CD14-positive monocyte (primary cell): Measurements from ENCODE around the gene C12orf42. TPM values are rescaled to one million over a fixed set of nuclear protein-coding genes. Genes with fewer than 3 reads are reported as not detected.

Experiments used
- DNase-seq, 3 donors: peaks; one replicate each; pipeline ENCODE4 v3.0.0-alpha.2; 2011 to 2022
- H2AFZ ChIP-seq: 2 replicates; pipeline ENCODE4 v1.6.0; 2012; ENCODE audit warnings: mild to moderate bottlenecking, low read depth, low read length, inconsistent platforms; ENCODE audit not compliant: insufficient read depth, poor library complexity, severe bottlenecking
- H3K27ac ChIP-seq, 2 donors: 1 replicate in 1 of 2; 2 replicates in 1 of 2; pipeline ENCODE4 v1.5.1; 2012 to 2013; ENCODE audit warnings: low read length in 2 of 2, control low read depth in 1 of 2, inconsistent platforms in 1 of 2, low read depth in 1 of 2, mild to moderate bottlenecking in 1 of 2
- H3K27me3 ChIP-seq, 2 donors: one replicate each; pipeline versions ENCODE4 v1.6.0 to v1.6.1; 2011 to 2013; ENCODE audit warnings: low read length in 2 of 2; ENCODE audit not compliant: control insufficient read depth in 2 of 2, insufficient read depth in 2 of 2
- H3K36me3 ChIP-seq, 2 donors: replicated peaks in 1 of 2; 1 replicate in 1 of 2; 2 replicates in 1 of 2; pipeline versions ENCODE4 v1.5.1 to v1.6.1; 2012 to 2013; ENCODE audit warnings: low read length in 2 of 2, control low read depth in 1 of 2, inconsistent platforms in 1 of 2, mild to moderate bottlenecking in 1 of 2; ENCODE audit not compliant: insufficient read depth in 2 of 2, control insufficient read depth in 1 of 2
- H3K4me1 ChIP-seq, 2 donors: 1 replicate in 1 of 2; 2 replicates in 1 of 2; pipeline versions ENCODE4 v1.5.1 to v1.6.1; 2012 to 2013; ENCODE audit warnings: low read length in 2 of 2, control low read depth in 1 of 2, inconsistent platforms in 1 of 2, mild to moderate bottlenecking in 1 of 2, moderate library complexity in 1 of 2; ENCODE audit not compliant: insufficient read depth in 2 of 2, control insufficient read depth in 1 of 2
- H3K4me2 ChIP-seq: replicated peaks from 2 replicates; pipeline ENCODE3; 2012; ENCODE audit warnings: low read length, moderate library complexity, mild to moderate bottlenecking; ENCODE audit not compliant: poor library complexity, severe bottlenecking; ENCODE audit errors: extremely low read depth
- H3K4me3 ChIP-seq, 3 experiments: fragments of 200-600 bp in 1 of 3; sonication (generic) in 1 of 3; replicated peaks in 1 of 3; 1 replicate in 2 of 3; 2 replicates in 1 of 3; pipeline ENCODE4 v1.5.1; 2011 to 2013; ENCODE audit warnings: low read length in 3 of 3, mild to moderate bottlenecking in 3 of 3, control low read depth in 2 of 3, low read depth in 2 of 3, inconsistent platforms in 1 of 3, moderate library complexity in 1 of 3
- H3K79me2 ChIP-seq: 2 replicates; pipeline ENCODE4 v1.6.0; 2012; ENCODE audit warnings: mild to moderate bottlenecking, control low read depth, inconsistent platforms, low read length, moderate library complexity; ENCODE audit not compliant: insufficient read depth
- H3K9ac ChIP-seq: 2 replicates; pipeline ENCODE4 v1.6.0; 2017; ENCODE audit warnings: low read length, mild to moderate bottlenecking; ENCODE audit not compliant: insufficient read depth, poor library complexity, severe bottlenecking
- H3K9me3 ChIP-seq, 2 donors: replicated peaks in 1 of 2; 1 replicate in 1 of 2; 2 replicates in 1 of 2; pipeline versions ENCODE4 v1.5.1 to v1.6.1; 2012 to 2013; ENCODE audit warnings: low read length in 2 of 2, control low read depth in 1 of 2; ENCODE audit not compliant: control insufficient read depth in 1 of 2, insufficient read depth in 1 of 2
- H4K20me1 ChIP-seq: 2 replicates; pipeline ENCODE4 v1.6.0; 2012; ENCODE audit warnings: mild to moderate bottlenecking, low read length, control low read depth, moderate library complexity; ENCODE audit not compliant: insufficient read depth
- H3K27ac Mint-ChIP-seq, 7 donors: one replicate each; pipeline ENCODE4 v1.8.0; 2020; ENCODE audit warnings: mild to moderate bottlenecking in 7 of 7, mixed read lengths in 7 of 7, moderate library complexity in 6 of 7, inconsistent platforms in 2 of 7
- H3K27me3 Mint-ChIP-seq, 3 donors: one replicate each; pipeline ENCODE4 v1.8.0; 2021 to 2022; ENCODE audit warnings: low read depth in 3 of 3, mild to moderate bottlenecking in 3 of 3, mixed read lengths in 3 of 3, moderate library complexity in 3 of 3, inconsistent platforms in 1 of 3
- H3K36me3 Mint-ChIP-seq, 2 donors: one replicate each; pipeline ENCODE4 v1.8.0; 2020; ENCODE audit warnings: mixed read lengths in 2 of 2, inconsistent platforms in 1 of 2, mild to moderate bottlenecking in 1 of 2
- H3K4me1 Mint-ChIP-seq: one replicate; pipeline ENCODE4 v1.8.0; 2020; ENCODE audit warnings: mild to moderate bottlenecking, mixed read lengths
- H3K4me3 Mint-ChIP-seq, 2 donors: one replicate each; pipeline ENCODE4 v1.8.0; 2020; ENCODE audit warnings: mild to moderate bottlenecking in 2 of 2, mixed read lengths in 2 of 2, moderate library complexity in 1 of 2
- H3K9me3 Mint-ChIP-seq, 7 donors: one replicate each; pipeline ENCODE4 v1.8.0; 2020 to 2022; ENCODE audit warnings: mixed read lengths in 7 of 7, mild to moderate bottlenecking in 6 of 7, moderate library complexity in 6 of 7, inconsistent platforms in 2 of 7
- WGBS: methylation state at CpG from one replicate; pipeline ENCODE4 v1.1.5; 2013; ENCODE audit warnings: missing lambda C conversion rate; ENCODE audit not compliant: insufficient coverage; 5-methylcytosine and 5-hydroxymethylcytosine counted together
- intact Hi-C, 2 donors: fragments of 100-400 bp; cut with micrococcal nuclease; formaldehyde crosslinking; loops; one replicate each; pipeline versions ENCODE4 v1.15.0 to v1.15.1; 2023
- polyA plus RNA-seq, 3 donors: library from polyadenylated mRNA; depleted of rRNA in 1 of 3; unstranded in 2 of 3; stranded (reverse) in 1 of 3; fragments of 300-500 nt in 2 of 3; fragments of >200 nt in 1 of 3; fragmentation: Illumina TruSeq in 2 of 3; gene quantifications; 1 replicate in 2 of 3; 2 replicates in 1 of 3; pipeline ENCODE4 v1.2.3, GENCODE V29; 2012 to 2021
- TF ChIP-seq, protein P1 (sequence below): fragments of 200-600 bp; IDR thresholded peaks from one replicate; pipeline ENCODE4 v1.8.0; 2022; ENCODE audit warnings: antibody characterized with exemption, mild to moderate bottlenecking

The C12orf42 gene
- polyA plus RNA-seq, 3 donors = not detected

DNA sequence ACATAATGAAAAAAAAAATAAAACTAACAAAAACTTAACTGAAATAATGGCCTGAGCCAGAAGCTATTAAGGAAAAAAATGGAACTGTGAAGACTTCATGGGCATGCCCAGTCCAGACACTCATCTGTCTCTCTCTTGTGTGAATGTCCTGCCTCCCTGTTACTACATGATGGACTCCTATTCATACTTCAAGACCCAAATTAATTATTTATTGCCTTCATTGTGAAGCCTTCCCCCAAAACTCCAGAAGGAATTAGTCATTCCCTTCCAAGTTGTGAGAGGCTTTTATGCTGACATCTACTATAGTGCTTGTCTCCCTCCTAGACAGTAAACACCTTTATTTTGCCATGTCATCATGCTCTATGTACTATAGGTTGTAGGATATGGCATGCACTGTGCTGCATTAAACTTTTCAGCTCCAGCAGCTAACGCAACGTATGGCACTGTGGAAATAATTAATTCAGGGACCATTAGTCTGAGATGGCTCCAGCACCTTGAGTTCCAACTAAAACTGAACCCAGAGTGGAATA lies 25.0 kb upstream of the C12orf42 start:
- peaks cover 0 to 4% (median 0%) of the 10 kb centered on the region in 3 donors for H3K27me3 Mint-ChIP-seq
- no peak overlapping the region for H3K4me3 Mint-ChIP-seq
- intact Hi-C loops = no loop called here
- H3K4me2 ChIP-seq = no peak overlapping the region
- H3K4me1 ChIP-seq = no peaks in the 10 kb centered on the region
- no peaks in the 10 kb centered on the region for H3K4me1 Mint-ChIP-seq
- H3K36me3 Mint-ChIP-seq = no peaks in the 10 kb centered on the region
- no peaks in the 10 kb centered on the region for H3K27me3 ChIP-seq
- no peaks in the 10 kb centered on the region for H4K20me1 ChIP-seq
- H3K36me3 ChIP-seq = no peaks in the 10 kb centered on the region
- peaks cover 0 to 8% (median 0%) of the 10 kb centered on the region in 7 donors for H3K9me3 Mint-ChIP-seq
- no peak overlapping the region for H3K4me3 ChIP-seq
- TF ChIP-seq, protein P1, sequence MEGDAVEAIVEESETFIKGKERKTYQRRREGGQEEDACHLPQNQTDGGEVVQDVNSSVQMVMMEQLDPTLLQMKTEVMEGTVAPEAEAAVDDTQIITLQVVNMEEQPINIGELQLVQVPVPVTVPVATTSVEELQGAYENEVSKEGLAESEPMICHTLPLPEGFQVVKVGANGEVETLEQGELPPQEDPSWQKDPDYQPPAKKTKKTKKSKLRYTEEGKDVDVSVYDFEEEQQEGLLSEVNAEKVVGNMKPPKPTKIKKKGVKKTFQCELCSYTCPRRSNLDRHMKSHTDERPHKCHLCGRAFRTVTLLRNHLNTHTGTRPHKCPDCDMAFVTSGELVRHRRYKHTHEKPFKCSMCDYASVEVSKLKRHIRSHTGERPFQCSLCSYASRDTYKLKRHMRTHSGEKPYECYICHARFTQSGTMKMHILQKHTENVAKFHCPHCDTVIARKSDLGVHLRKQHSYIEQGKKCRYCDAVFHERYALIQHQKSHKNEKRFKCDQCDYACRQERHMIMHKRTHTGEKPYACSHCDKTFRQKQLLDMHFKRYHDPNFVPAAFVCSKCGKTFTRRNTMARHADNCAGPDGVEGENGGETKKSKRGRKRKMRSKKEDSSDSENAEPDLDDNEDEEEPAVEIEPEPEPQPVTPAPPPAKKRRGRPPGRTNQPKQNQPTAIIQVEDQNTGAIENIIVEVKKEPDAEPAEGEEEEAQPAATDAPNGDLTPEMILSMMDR = no peak
- no peak overlapping the region for H3K9ac ChIP-seq
- no peaks in the 10 kb centered on the region for H3K79me2 ChIP-seq
- H3K9me3 ChIP-seq = no peaks in the 10 kb centered on the region
- no peak overlapping the region for H3K27ac ChIP-seq
- no peak overlapping the region for H3K27ac Mint-ChIP-seq
- no CpG with 5 or more reads among the region's 2 CpGs for WGBS
- DNase-seq = no peak
- H2AFZ ChIP-seq = no peak overlapping the region

DNA sequence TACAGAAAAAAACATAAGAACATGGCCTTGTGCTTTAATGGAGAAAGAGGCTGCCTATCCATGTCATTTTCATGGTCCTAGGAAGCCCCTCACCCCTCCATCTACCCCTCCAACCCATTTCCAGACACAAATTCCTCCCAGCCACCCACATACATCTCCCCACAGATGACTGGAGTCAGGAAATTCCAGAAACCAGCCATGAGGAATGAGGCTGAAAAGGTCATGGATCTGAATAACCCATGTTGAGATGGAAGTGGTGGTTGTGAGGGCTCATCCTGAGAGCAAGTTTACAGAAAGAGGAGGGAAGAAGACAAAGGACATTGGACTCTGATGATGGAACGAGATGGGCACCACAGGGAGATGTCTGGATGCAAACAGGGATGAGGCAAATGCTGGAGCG lies 23.9 kb upstream of the C12orf42 start:
- intact Hi-C loops = no loop called here
- WGBS = 83% methylated on average over 2 of the region's 2 CpGs
- no peaks in the 10 kb centered on the region for H3K36me3 Mint-ChIP-seq

More for the DNA sequence above, 23.9 kb upstream of the C12orf42 start:
- Mint-ChIP-seq H3K9me3 (peaks cover 0 to 8% (median 0%) of the 10 kb centered on the region in 7 donors), H3K4me1 (no peaks in the 10 kb centered on the region), H3K4me3 (no peak overlapping the region), H3K27me3 (no peaks in the 10 kb centered on the region), H3K27ac (no peak overlapping the region)
- DNase-seq = no peak
- H3K4me3 ChIP-seq = no peak overlapping the region
- H3K79me2 ChIP-seq = no peaks in the 10 kb centered on the region
- H3K4me1 ChIP-seq = no peaks in the 10 kb centered on the region
- H3K36me3 ChIP-seq = no peaks in the 10 kb centered on the region
- no peaks in the 10 kb centered on the region for H4K20me1 ChIP-seq
- TF ChIP-seq, protein P1 = no peak
- H3K9ac ChIP-seq = no peak overlapping the region
- H3K27me3 ChIP-seq = no peaks in the 10 kb centered on the region
- no peak overlapping the region for H2AFZ ChIP-seq
- H3K27ac ChIP-seq = no peak overlapping the region
- no peak overlapping the region for H3K4me2 ChIP-seq
- no peaks in the 10 kb centered on the region for H3K9me3 ChIP-seq
